SK-N-SH (cell line): ENCODE data around the gene SDK1. TPM values are rescaled to one million over a fixed set of nuclear protein-coding genes. Genes with fewer than 3 reads are reported as not detected.

Experiments
- CTCF ChIA-PET: fragments of 300-600, 350-600 bp; formaldehyde crosslinking; extraction: SDS; loops from one replicate; lab custom pipeline; 2021; lab: Yijun Ruan, JAX
- POLR2A ChIA-PET: fragments of 350-600 bp; sonication (Branson Sonifier 250); formaldehyde crosslinking; extraction: SDS; loops from one replicate; lab custom pipeline; 2020; ENCODE audit warnings: antibody characterized with exemption, inconsistent platforms; lab: Yijun Ruan, JAX
- DNase-seq: peaks from one replicate; pipeline ENCODE4 v3.0.0; 2012
- H2AFZ ChIP-seq: fragments of 200-600 bp; sonication (generic); 2 replicates; pipeline ENCODE4 v1.8.1; 2016; ENCODE audit warnings: antibody characterized with exemption, mild to moderate bottlenecking, low read depth
- H3F3A ChIP-seq: fragments of 200-600 bp; sonication (generic); replicated peaks from 2 replicates; pipeline ENCODE3; 2016; ENCODE audit warnings: antibody characterized with exemption, mild to moderate bottlenecking; ENCODE audit not compliant: insufficient read depth
- H3K27ac ChIP-seq, 2 experiments: fragments of 200-500 bp in 1 of 2; fragments of 200-600 bp in 1 of 2; sonication (Bioruptor generic) in 1 of 2; sonication (generic), shearing (Covaris generic) in 1 of 2; 2 replicates each; pipeline versions ENCODE4 v1.5.1 to v1.6.1; 2014 to 2016; ENCODE audit warnings: low read depth in 2 of 2, inconsistent platforms in 1 of 2, low read length in 1 of 2, mild to moderate bottlenecking in 1 of 2, mixed read lengths in 1 of 2
- H3K27me3 ChIP-seq: fragments of 200-600 bp; sonication (generic), shearing (Covaris generic); 2 replicates; pipeline ENCODE4 v1.6.1; 2016; ENCODE audit warnings: mixed run types; ENCODE audit not compliant: insufficient read depth
- H3K36me3 ChIP-seq, 2 experiments: fragments of 200-500 bp in 1 of 2; fragments of 200-600 bp in 1 of 2; sonication (Bioruptor generic) in 1 of 2; sonication (generic) in 1 of 2; replicated peaks in 1 of 2; 2 replicates each; pipeline versions ENCODE3 to v1.5.1; 2014 to 2016; ENCODE audit warnings: low read length in 1 of 2, mild to moderate bottlenecking in 1 of 2; ENCODE audit not compliant: insufficient read depth in 2 of 2, control insufficient read depth in 1 of 2
- H3K4me1 ChIP-seq, 2 experiments: fragments of 200-500 bp in 1 of 2; fragments of 200-600 bp in 1 of 2; sonication (Bioruptor generic) in 1 of 2; sonication (generic), shearing (Covaris generic) in 1 of 2; 2 replicates each; pipeline versions ENCODE4 v1.5.1 to v1.6.1; 2014 to 2016; ENCODE audit warnings: low read depth in 1 of 2, low read length in 1 of 2, mixed run types in 1 of 2; ENCODE audit not compliant: insufficient read depth in 2 of 2, control insufficient read depth in 1 of 2
- H3K4me2 ChIP-seq: fragments of 200-600 bp; sonication (generic), shearing (Covaris generic); 2 replicates; pipeline ENCODE4 v1.6.1; 2017; ENCODE audit warnings: mixed run types
- H3K4me3 ChIP-seq, 2 experiments: fragments of 200-500 bp in 1 of 2; fragments of 200-600 bp in 1 of 2; sonication (Bioruptor generic) in 1 of 2; sonication (generic), shearing (Covaris generic) in 1 of 2; 2 replicates each; pipeline versions ENCODE4 v1.5.1 to v1.8.1; 2014 to 2016; ENCODE audit warnings: low read depth in 2 of 2, inconsistent platforms in 1 of 2, low read length in 1 of 2, mild to moderate bottlenecking in 1 of 2, mixed read lengths in 1 of 2, moderate library complexity in 1 of 2
- H3K79me2 ChIP-seq: fragments of 200-600 bp; sonication (generic); 2 replicates; pipeline ENCODE4 v1.8.1; 2017; ENCODE audit warnings: mild to moderate bottlenecking; ENCODE audit not compliant: insufficient read depth
- H3K9ac ChIP-seq: fragments of 200-600 bp; sonication (generic); 2 replicates; pipeline ENCODE4 v1.6.1; 2017; ENCODE audit warnings: mixed run types
- H3K9me2 ChIP-seq: fragments of 200-600 bp; sonication (generic); 2 replicates; pipeline ENCODE4 v1.6.1; 2017; ENCODE audit warnings: mixed run types
- H3K9me3 ChIP-seq: fragments of 200-600 bp; sonication (generic); 2 replicates; pipeline ENCODE4 v1.6.1; 2017; ENCODE audit warnings: mixed run types, mild to moderate bottlenecking, moderate library complexity
- H4K20me1 ChIP-seq: fragments of 200-600 bp; sonication (generic); 2 replicates; pipeline ENCODE4 v1.6.1; 2017; ENCODE audit warnings: mild to moderate bottlenecking, mixed run types; ENCODE audit not compliant: insufficient read depth
- ELF1 ChIP-seq: IDR thresholded peaks from 2 replicates; pipeline ENCODE4 v1.4.0; 2012
- EP300 ChIP-seq, 2 experiments: IDR thresholded peaks; 2 replicates each; pipeline versions ENCODE4 v1.4.0 to v1.6.1; 2012; ENCODE audit warnings: borderline replicate concordance in 1 of 2, low read depth in 1 of 2, low read length in 1 of 2
- FOSL2 ChIP-seq: IDR thresholded peaks from 2 replicates; pipeline ENCODE4 v1.4.0; 2012; ENCODE audit warnings: low read depth, mild to moderate bottlenecking, moderate library complexity, borderline replicate concordance
- FOXJ3 ChIP-seq: sonication (generic); formaldehyde crosslinking; IDR thresholded peaks from 2 replicates; pipeline ENCODE4 v1.5.1; 2020; ENCODE audit warnings: mild to moderate bottlenecking, missing genetic modification reagents
- FOXM1 ChIP-seq: IDR thresholded peaks from 2 replicates; pipeline ENCODE4 v1.4.0; 2012; ENCODE audit warnings: low read depth, mild to moderate bottlenecking
- GABPA ChIP-seq: IDR thresholded peaks from 2 replicates; pipeline ENCODE4 v1.4.0; 2012; ENCODE audit warnings: low read depth, mild to moderate bottlenecking
- GATA2 ChIP-seq: sonication (generic); formaldehyde crosslinking; IDR thresholded peaks from 2 replicates; pipeline ENCODE4 v1.5.0; 2020; ENCODE audit warnings: mild to moderate bottlenecking, missing genetic modification reagents
- JUND ChIP-seq: IDR thresholded peaks from 2 replicates; pipeline ENCODE4 v1.4.0; 2012
- MAX ChIP-seq: IDR thresholded peaks from 2 replicates; pipeline ENCODE4 v1.4.0; 2012; ENCODE audit warnings: low read depth
- NRF1 ChIP-seq: IDR thresholded peaks from 2 replicates; pipeline ENCODE4 v1.6.1; 2012; ENCODE audit warnings: low read depth, mild to moderate bottlenecking, low read length
- RAD21 ChIP-seq: IDR thresholded peaks from 2 replicates; pipeline ENCODE4 v1.6.1; 2012; ENCODE audit warnings: mild to moderate bottlenecking, low read length
- RCOR1 ChIP-seq: fragments of 150-350 bp; IDR thresholded peaks from 2 replicates; pipeline ENCODE4 v1.6.1; 2017; ENCODE audit warnings: antibody characterized with exemption, low read length
- RXRA ChIP-seq: IDR thresholded peaks from 2 replicates; pipeline ENCODE4 v1.4.0; 2012; ENCODE audit warnings: low read depth, mild to moderate bottlenecking, borderline replicate concordance
- TAF1 ChIP-seq: IDR thresholded peaks from 2 replicates; pipeline ENCODE4 v1.6.1; 2012; ENCODE audit warnings: low read depth, mild to moderate bottlenecking, low read length, moderate library complexity, borderline replicate concordance
- TEAD4 ChIP-seq: IDR thresholded peaks from 2 replicates; pipeline ENCODE4 v1.4.0; 2012; ENCODE audit warnings: mild to moderate bottlenecking, borderline replicate concordance; ENCODE audit not compliant: insufficient read depth
- USF1 ChIP-seq: IDR thresholded peaks from 2 replicates; pipeline ENCODE4 v1.4.0; 2012; ENCODE audit warnings: low read depth, borderline replicate concordance
- USF2 ChIP-seq: fragments of 150-350 bp; IDR thresholded peaks from 2 replicates; pipeline ENCODE4 v1.6.1; 2017; ENCODE audit warnings: antibody characterized with exemption, low read length, low read depth, borderline replicate concordance
- YY1 ChIP-seq: IDR thresholded peaks from 2 replicates; pipeline ENCODE4 v1.4.0; 2012; ENCODE audit warnings: low read depth, mild to moderate bottlenecking
- WGBS: methylation state at CpG from one replicate; pipeline ENCODE4 v1.1.6; 2017; ENCODE audit warnings: low lambda C conversion rate; 5-methylcytosine and 5-hydroxymethylcytosine counted together
- polyA plus RNA-seq, 3 experiments: library from polyadenylated mRNA; depleted of rRNA; stranded (reverse); fragments of >200 nt; gene quantifications; 2 replicates each; pipeline ENCODE4 v1.2.3, GENCODE V29; 2012
- TF ChIP-seq, protein P1 (sequence below): IDR thresholded peaks from 2 replicates; pipeline ENCODE4 v1.4.0; 2012; ENCODE audit warnings: low read depth, borderline replicate concordance
- TF ChIP-seq, protein P2 (sequence below): IDR thresholded peaks from 2 replicates; pipeline ENCODE4; 2012
- TF ChIP-seq, protein P3 (sequence below): fragments of 150-350 bp; IDR thresholded peaks from 2 replicates; pipeline ENCODE4 v1.6.1; 2016; ENCODE audit warnings: mild to moderate bottlenecking, low read depth, low read length

The SDK1 gene
- polyA plus RNA-seq, 1 of the 3 experiments (the other 2 are of a cell fraction): 1.2 TPM

- no peak overlapping the region for H3K27ac ChIP-seq
- H3K9me2 ChIP-seq: no peaks in the 10 kb centered on the region
- no peaks in the 10 kb centered on the region; the same call in 1 of the 2 replicates for H3K9me3 ChIP-seq
- ChIA-PET POLR2A (no interaction called here), CTCF (no interaction called here)
- WGBS: 47% methylated on average over 7 of the region's 7 CpGs
- H3K4me1 ChIP-seq: peaks cover 0 to 10% of the 10 kb centered on the region in 2 experiments; a peak in 1 of 4 replicates
- no peaks in the 10 kb centered on the region for H3K79me2 ChIP-seq
- no peak overlapping the region for H3K4me3 ChIP-seq
- no peaks in the 10 kb centered on the region for H3F3A ChIP-seq
- no peak overlapping the region for H3K4me2 ChIP-seq
- TF ChIP-seq FOSL2: no peak
- no peak for TF ChIP-seq RAD21
- TF ChIP-seq RCOR1: no peak
- no peak for TF ChIP-seq MAX
- no peak for TF ChIP-seq FOXM1
- TF ChIP-seq USF2: no peak
- H2AFZ ChIP-seq: no peak overlapping the region
- no peaks in the 10 kb centered on the region for H3K27me3 ChIP-seq
- no peak for DNase-seq
- H3K36me3 ChIP-seq: no peaks in the 10 kb centered on the region
- H4K20me1 ChIP-seq: no peaks in the 10 kb centered on the region
- H3K9ac ChIP-seq: no peak overlapping the region
These were observed 769.2 kb downstream of the SDK1 start for GRCh38 chr7:4070214-4070613.

GRCh38 chr7:4071370-4072058 lies 770.5 kb downstream of the SDK1 start:
- DNase-seq: no peak
- Histone ChIP-seq H3K27me3 (no peaks in the 10 kb centered on the region), H3K27ac (no peak overlapping the region), H3K4me3 (no peak overlapping the region), H3K9me2 (no peaks in the 10 kb centered on the region), H3K9ac (no peak overlapping the region), H3K4me1 (peaks cover 0 to 10% of the 10 kb centered on the region in 2 experiments; a peak in 1 of 4 replicates), H3K36me3 (no peaks in the 10 kb centered on the region), H3K79me2 (no peaks in the 10 kb centered on the region), H4K20me1 (no peaks in the 10 kb centered on the region), H3K9me3 (no peaks in the 10 kb centered on the region; the same call in 1 of the 2 replicates), H3K4me2 (no peak overlapping the region), H3F3A (no peaks in the 10 kb centered on the region), H2AFZ (no peak overlapping the region)
- WGBS: 57% methylated on average over 11 of the region's 11 CpGs
- POLR2A ChIA-PET: interaction anchor here (0.8 kb wide), 1 partner anchor 20 kb away, joined by 3 read pairs; no protein-coding TSS in a partner anchor
- CTCF ChIA-PET: interaction anchor here (0.9 to 2.7 kb wide), 2 partner anchors 15 to 31 kb away, joined by 3 to 7 read pairs; no protein-coding TSS in a partner anchor
- no peak for TF ChIP-seq ELF1
- TF ChIP-seq NRF1: no peak
- no peak for TF ChIP-seq YY1
- no peak for TF ChIP-seq USF1
- TF ChIP-seq JUND: no peak
- no peak for TF ChIP-seq GATA2 (CRISPR knock-in tag)
- TF ChIP-seq RXRA: no peak
- no peak for TF ChIP-seq EP300 (IDR thresholded peaks at IDR 0.05; ENCODE audit: borderline replicate concordance in 1 of 2, low read depth in 1 of 2, low read length in 1 of 2)
- no peak for TF ChIP-seq TEAD4
- no peak for TF ChIP-seq GABPA
- TF ChIP-seq, protein P1, sequence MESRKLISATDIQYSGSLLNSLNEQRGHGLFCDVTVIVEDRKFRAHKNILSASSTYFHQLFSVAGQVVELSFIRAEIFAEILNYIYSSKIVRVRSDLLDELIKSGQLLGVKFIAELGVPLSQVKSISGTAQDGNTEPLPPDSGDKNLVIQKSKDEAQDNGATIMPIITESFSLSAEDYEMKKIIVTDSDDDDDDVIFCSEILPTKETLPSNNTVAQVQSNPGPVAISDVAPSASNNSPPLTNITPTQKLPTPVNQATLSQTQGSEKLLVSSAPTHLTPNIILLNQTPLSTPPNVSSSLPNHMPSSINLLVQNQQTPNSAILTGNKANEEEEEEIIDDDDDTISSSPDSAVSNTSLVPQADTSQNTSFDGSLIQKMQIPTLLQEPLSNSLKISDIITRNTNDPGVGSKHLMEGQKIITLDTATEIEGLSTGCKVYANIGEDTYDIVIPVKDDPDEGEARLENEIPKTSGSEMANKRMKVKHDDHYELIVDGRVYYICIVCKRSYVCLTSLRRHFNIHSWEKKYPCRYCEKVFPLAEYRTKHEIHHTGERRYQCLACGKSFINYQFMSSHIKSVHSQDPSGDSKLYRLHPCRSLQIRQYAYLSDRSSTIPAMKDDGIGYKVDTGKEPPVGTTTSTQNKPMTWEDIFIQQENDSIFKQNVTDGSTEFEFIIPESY: no peak
- TF ChIP-seq FOXJ3 (CRISPR knock-in tag): no peak
- no peak for TF ChIP-seq FOSL2
- TF ChIP-seq, protein P2, sequence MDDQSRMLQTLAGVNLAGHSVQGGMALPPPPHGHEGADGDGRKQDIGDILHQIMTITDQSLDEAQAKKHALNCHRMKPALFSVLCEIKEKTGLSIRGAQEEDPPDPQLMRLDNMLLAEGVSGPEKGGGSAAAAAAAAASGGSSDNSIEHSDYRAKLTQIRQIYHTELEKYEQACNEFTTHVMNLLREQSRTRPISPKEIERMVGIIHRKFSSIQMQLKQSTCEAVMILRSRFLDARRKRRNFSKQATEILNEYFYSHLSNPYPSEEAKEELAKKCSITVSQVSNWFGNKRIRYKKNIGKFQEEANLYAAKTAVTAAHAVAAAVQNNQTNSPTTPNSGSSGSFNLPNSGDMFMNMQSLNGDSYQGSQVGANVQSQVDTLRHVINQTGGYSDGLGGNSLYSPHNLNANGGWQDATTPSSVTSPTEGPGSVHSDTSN: no peak
- no peak for TF ChIP-seq FOXM1
- no peak for TF ChIP-seq TAF1
- TF ChIP-seq, protein P3, sequence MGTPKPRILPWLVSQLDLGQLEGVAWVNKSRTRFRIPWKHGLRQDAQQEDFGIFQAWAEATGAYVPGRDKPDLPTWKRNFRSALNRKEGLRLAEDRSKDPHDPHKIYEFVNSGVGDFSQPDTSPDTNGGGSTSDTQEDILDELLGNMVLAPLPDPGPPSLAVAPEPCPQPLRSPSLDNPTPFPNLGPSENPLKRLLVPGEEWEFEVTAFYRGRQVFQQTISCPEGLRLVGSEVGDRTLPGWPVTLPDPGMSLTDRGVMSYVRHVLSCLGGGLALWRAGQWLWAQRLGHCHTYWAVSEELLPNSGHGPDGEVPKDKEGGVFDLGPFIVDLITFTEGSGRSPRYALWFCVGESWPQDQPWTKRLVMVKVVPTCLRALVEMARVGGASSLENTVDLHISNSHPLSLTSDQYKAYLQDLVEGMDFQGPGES: no peak
